Measurements from ENCODE around the gene XYLT2. TPM values are rescaled to one million over a fixed set of nuclear protein-coding genes. Genes with fewer than 3 reads are reported as not detected.

Gene XYLT2
- total and polyA plus RNA-seq, 2 donors (not counting 3 experiments of a cell fraction or from before 2014, with no cell fraction given), result 19.1 to 26.6 TPM

DNA sequence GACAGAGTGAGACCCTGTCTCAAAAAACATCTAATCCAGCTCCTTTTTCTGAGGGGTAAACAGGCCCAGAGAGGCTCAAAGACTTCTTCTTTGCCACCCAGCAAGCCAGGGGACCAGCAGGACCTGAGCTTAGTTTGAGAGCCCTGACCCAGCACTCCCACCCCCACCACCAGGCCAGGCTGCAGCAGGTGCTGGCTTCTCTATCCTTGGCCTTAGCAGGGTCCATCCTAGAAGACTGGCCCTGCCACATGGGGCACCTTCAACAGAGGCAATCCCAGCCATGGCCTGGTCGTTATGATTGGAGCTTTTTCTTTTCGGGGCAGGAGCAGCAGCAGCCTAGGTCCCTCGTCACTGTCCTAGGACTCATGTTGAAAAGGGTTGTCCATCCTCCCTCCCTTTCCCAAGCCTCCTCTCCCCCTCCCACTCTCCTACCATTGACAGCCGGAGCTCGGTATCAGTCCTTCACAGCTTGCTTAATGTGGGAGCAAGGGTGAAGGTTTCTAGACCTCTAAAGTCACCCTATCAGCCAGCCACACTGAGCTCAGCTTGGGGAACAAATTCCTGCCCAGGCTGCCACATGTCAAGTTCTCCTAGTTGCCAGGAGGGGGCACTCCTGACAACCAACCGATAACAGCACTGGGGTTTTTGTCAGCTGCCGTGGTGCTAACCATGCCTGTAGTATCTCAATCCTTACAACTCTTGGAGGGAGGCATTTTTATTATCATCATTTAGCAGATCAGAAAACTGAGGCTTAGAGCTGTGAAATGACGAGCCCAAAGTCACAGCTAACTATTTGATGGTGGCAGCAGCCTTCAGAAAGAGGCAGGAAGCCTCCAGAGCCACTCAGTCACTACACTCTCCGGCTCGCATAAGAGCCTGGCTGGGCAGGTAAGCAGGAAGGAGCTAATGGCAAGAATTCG is 15.9 kb downstream of the XYLT2 start:
- Histone ChIP-seq H3K9me1 (replicated peaks; ENCODE audit: control insufficient read depth, extremely low read depth, insufficient read depth, low read length) (no peaks in the 10 kb centered on the region), H4K20me1 (replicated peaks; ENCODE audit: control insufficient read depth, extremely low read depth, insufficient read depth, low read length) (no peaks in the 10 kb centered on the region), H3K4me2 (ENCODE audit: insufficient read depth, low read length) (no peak overlapping the region), H3K79me2 (ENCODE audit: control insufficient read depth, insufficient read depth, low read length) (no peaks in the 10 kb centered on the region), H3K27me3 (ENCODE audit: control insufficient read depth in 2 of 2, insufficient read depth in 2 of 2, low read length in 2 of 2) (no peaks in the 10 kb centered on the region), H2AFZ (ENCODE audit: low read depth, low read length) (no peak overlapping the region), H3K36me3 (ENCODE audit: control insufficient read depth in 2 of 2, extremely low read depth in 1 of 2, insufficient read depth in 2 of 2, low read length in 2 of 2) (peaks cover 0 to 27% of the 10 kb centered on the region in 2 experiments), H3K9me3 (replicated peaks; ENCODE audit: control insufficient read depth, insufficient read depth, low read length) (no peaks in the 10 kb centered on the region), H3K9ac (replicated peaks; ENCODE audit: extremely low read depth, insufficient read depth, low read length) (no peak overlapping the region), H3K4me1 (ENCODE audit: control insufficient read depth, extremely low read depth, insufficient read depth, low read length) (no peaks in the 10 kb centered on the region), H3K4me3 (replicated peaks in 1 of 3; ENCODE audit: insufficient read depth in 1 of 3, low read depth in 1 of 3, low read length in 3 of 3) (no peak overlapping the region), H3K27ac (ENCODE audit: insufficient read depth, low read depth, low read length) (no peak overlapping the region)
- BruUV-seq (replicated peaks), result no TSS peak
- DNase-seq (ENCODE audit: low read depth, low spot score), result peak; percentile 61
- intact Hi-C loops (cut with micrococcal nuclease) (loop anchor here (1.0 kb wide), 2 partner anchors 10 to 117 kb away; no protein-coding TSS in a partner anchor), dilution Hi-C loops (cut with MboI; ENCODE audit: extremely low pct_ligation_motif_present, low sequenced_read_pairs) (no loop called here)
- ChIA-PET CTCF (interaction anchor here (0.8 to 4.2 kb wide), 16 partner anchors 9 to 192 kb away, joined by 3 to 30 read pairs (median 6); partner anchors contain the start of genes EME1, LRRC59, MRPL27 and RSAD1), POLR2A (no interaction called here)
- TF ChIP-seq, protein P1, sequence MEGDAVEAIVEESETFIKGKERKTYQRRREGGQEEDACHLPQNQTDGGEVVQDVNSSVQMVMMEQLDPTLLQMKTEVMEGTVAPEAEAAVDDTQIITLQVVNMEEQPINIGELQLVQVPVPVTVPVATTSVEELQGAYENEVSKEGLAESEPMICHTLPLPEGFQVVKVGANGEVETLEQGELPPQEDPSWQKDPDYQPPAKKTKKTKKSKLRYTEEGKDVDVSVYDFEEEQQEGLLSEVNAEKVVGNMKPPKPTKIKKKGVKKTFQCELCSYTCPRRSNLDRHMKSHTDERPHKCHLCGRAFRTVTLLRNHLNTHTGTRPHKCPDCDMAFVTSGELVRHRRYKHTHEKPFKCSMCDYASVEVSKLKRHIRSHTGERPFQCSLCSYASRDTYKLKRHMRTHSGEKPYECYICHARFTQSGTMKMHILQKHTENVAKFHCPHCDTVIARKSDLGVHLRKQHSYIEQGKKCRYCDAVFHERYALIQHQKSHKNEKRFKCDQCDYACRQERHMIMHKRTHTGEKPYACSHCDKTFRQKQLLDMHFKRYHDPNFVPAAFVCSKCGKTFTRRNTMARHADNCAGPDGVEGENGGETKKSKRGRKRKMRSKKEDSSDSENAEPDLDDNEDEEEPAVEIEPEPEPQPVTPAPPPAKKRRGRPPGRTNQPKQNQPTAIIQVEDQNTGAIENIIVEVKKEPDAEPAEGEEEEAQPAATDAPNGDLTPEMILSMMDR (IDR thresholded peaks at IDR 0.05; ENCODE audit: extremely low read depth in 1 of 2, insufficient read depth in 1 of 2, low read depth in 1 of 2, low read length in 2 of 2), result peak; percentile 77 to 84
- TF ChIP-seq EZH2 (IDR thresholded peaks at IDR 0.05; ENCODE audit: borderline replicate concordance, low read depth, low read length, severe bottlenecking), result no peak
- peak; percentile 92 for FAIRE-seq

DNA sequence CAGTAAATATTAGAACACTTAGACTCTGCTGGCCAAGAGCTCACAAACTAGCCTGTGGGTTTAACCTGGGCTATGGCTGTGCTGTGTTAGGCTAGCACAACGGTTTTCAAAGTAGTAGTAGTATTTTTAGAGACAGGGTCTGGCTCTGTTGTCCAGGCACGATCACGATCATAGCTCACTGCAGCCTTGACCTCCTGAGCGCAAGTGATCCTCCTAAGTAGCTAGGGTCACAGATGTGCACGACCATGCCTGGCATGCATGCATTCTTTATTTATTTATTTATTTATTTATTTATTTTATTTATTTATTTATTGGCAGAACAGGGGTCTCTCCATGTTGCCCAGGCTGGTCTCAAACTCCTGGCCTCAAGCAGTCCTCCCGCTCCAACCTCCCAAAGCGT is 16.7 kb downstream of the XYLT2 start:
- no peak overlapping the region for H3K4me2 ChIP-seq (ENCODE audit: insufficient read depth, low read length)
- no peak for TF ChIP-seq POLR2A (IDR thresholded peaks at IDR 0.05; ENCODE audit: low read depth, low read length)
- no peak for TF ChIP-seq EZH2 (IDR thresholded peaks at IDR 0.05; ENCODE audit: borderline replicate concordance, low read depth, low read length, severe bottlenecking)
- TF ChIP-seq POLR2AphosphoS5 (IDR thresholded peaks at IDR 0.05; ENCODE audit: insufficient read depth, low read depth, low read length), result no peak
- TF ChIP-seq, protein P2, sequence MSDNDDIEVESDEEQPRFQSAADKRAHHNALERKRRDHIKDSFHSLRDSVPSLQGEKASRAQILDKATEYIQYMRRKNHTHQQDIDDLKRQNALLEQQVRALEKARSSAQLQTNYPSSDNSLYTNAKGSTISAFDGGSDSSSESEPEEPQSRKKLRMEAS (IDR thresholded peaks at IDR 0.05; ENCODE audit: insufficient read depth, insufficient read length), result no peak
- TF ChIP-seq MYC (IDR thresholded peaks at IDR 0.05; ENCODE audit: low read depth, low read length), result no peak
- TF ChIP-seq, protein P1 (IDR thresholded peaks at IDR 0.05; ENCODE audit: extremely low read depth in 1 of 2, insufficient read depth in 1 of 2, low read depth in 1 of 2, low read length in 2 of 2), result no peak
- TF ChIP-seq FOS (IDR thresholded peaks at IDR 0.05; ENCODE audit: borderline replicate concordance, insufficient read depth, low read length), result no peak
- no peak for TF ChIP-seq GATA2 (IDR thresholded peaks at IDR 0.05; ENCODE audit: insufficient read depth, insufficient read length, low read depth, low read length)
- no peak for TF ChIP-seq JUN (IDR thresholded peaks at IDR 0.05; ENCODE audit: borderline replicate concordance, insufficient read depth, insufficient read length, low read depth)
- no peaks in the 10 kb centered on the region for H4K20me1 ChIP-seq (replicated peaks; ENCODE audit: control insufficient read depth, extremely low read depth, insufficient read depth, low read length)
- intact Hi-C loops (cut with micrococcal nuclease) (loop anchor here (1.0 kb wide), 2 partner anchors 10 to 117 kb away; no protein-coding TSS in a partner anchor), dilution Hi-C loops (cut with MboI; ENCODE audit: extremely low pct_ligation_motif_present, low sequenced_read_pairs) (no loop called here)
- no peak overlapping the region for H3K27ac ChIP-seq (ENCODE audit: insufficient read depth, low read depth, low read length)
- DNase-seq (ENCODE audit: low read depth, low spot score) (no peak), FAIRE-seq (no peak)
- POLR2A ChIA-PET, result no interaction called here
- H3K9me1 ChIP-seq (replicated peaks; ENCODE audit: control insufficient read depth, extremely low read depth, insufficient read depth, low read length), result no peaks in the 10 kb centered on the region
- CTCF ChIA-PET, result interaction anchor here (0.8 to 4.2 kb wide), 15 partner anchors 8 to 193 kb away, joined by 3 to 30 read pairs (median 7); partner anchors contain the start of genes EME1, LRRC59, MRPL27 and RSAD1
- no peaks in the 10 kb centered on the region for H3K4me1 ChIP-seq (ENCODE audit: control insufficient read depth, extremely low read depth, insufficient read depth, low read length)
- H3K4me3 ChIP-seq (replicated peaks in 1 of 3; ENCODE audit: insufficient read depth in 1 of 3, low read depth in 1 of 3, low read length in 3 of 3), result no peak overlapping the region
- H3K27me3 ChIP-seq (ENCODE audit: control insufficient read depth in 2 of 2, insufficient read depth in 2 of 2, low read length in 2 of 2), result no peaks in the 10 kb centered on the region
- H3K36me3 ChIP-seq (ENCODE audit: control insufficient read depth in 2 of 2, extremely low read depth in 1 of 2, insufficient read depth in 2 of 2, low read length in 2 of 2), result peaks cover 0 to 29% of the 10 kb centered on the region in 2 experiments
- no TSS peak for BruUV-seq (replicated peaks)
- H3K79me2 ChIP-seq (ENCODE audit: control insufficient read depth, insufficient read depth, low read length), result no peaks in the 10 kb centered on the region
- no peaks in the 10 kb centered on the region for H3K9me3 ChIP-seq (replicated peaks; ENCODE audit: control insufficient read depth, insufficient read depth, low read length)
- H3K9ac ChIP-seq (replicated peaks; ENCODE audit: extremely low read depth, insufficient read depth, low read length), result no peak overlapping the region
- no peak overlapping the region for H2AFZ ChIP-seq (ENCODE audit: low read depth, low read length)
